Measurements from ENCODE around the gene WARS2.
"Not testable (repeated sequence)": the region's sequence is repeated elsewhere in the genome, so short reads cannot be mapped to it uniquely, and the experiment has no call there.

WARS2 gene

DNA sequence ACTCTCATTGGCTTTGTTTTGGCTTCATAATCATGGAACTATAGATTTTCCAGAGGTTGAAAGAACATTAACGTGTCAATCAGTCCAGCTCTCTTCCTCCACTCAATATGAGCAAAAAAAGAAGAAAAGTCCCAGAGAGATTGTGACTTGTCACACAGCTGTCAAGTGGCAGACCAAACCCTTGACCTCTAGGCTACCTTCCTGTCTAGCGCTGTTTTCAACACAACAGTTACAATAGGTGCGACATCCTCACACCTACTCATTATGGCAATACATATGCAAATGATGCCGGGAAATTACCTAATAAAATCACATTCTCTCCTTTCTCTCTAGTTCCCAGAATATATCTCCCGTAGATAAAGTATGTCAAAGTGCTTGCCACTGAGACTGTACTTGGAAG is 1.1 kb downstream of the WARS2 start:
- DNase-seq (ENCODE audit: low read depth) = peak; percentile 24

GRCh38 chr1:119136401-119136800 is 4.1 kb downstream of the WARS2 start:
- no peak for DNase-seq (ENCODE audit: low read depth)

DNA sequence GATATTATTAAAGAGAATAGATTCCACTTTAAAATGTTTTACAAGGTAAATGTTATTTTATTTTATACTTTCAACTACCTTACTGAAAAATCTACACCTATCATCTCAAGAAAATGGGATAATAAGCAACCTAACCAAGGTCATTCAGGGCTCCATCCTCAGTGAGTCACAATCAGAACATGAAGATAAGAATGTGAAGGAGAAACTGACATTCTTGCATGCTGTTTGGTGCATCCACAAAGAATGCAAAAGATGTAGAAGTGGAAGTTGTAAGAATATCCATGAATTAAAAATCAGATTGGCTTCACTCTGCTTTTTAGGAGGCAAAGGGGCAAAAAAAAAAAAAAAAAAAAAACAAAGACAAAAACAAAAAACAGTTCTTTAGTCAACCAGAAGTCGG is 6.5 kb downstream of the WARS2 start:
- DNase-seq (ENCODE audit: low read depth) = no peak

GRCh38 chr1:119132179-119132578 is 8.3 kb downstream of the WARS2 start:
- no peak for DNase-seq (ENCODE audit: low read depth)

- no peak for DNase-seq (ENCODE audit: low read depth)
Observed at GRCh38 chr1:119125874-119126273, 14.6 kb downstream of the WARS2 start.

DNA sequence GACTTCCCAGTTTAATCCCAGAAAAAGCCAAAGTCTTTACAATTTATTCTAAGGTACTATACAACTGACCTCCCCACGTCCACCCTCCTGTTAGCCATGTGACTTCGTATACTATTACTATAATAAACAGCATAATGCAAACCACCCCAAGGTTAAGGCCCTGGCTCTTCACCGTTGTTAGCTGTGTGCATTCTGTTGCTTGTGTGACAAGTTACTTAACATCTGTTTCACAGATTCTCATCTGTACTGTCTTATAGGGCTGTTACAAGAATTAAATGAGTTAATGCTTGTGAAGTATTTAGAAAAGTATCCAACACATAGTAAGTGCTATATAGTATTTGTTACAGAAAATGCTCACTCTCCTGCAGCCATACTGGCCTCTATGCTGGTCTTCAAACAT is 15.7 kb downstream of the WARS2 start:
- no peak for DNase-seq (ENCODE audit: low read depth)

DNA sequence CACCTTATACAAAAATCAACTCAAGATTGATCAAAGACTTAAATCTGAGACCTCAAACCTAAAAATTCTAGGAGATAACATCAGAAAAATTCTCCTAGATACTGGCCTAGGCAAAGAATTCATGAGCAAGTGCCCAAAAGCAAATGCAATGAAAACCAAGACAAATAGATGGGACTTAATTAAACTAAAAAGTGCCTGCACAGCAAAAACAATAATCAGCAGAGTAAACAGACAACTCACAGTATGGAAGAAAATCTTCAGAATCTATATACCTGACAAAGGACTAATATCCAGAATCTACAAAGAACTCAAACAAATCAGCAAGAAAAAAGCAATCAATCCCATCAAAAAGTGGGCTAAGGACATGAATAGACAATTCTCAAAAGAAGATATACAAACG is 18.6 kb downstream of the WARS2 start:
- not testable (repeated sequence) for DNase-seq (ENCODE audit: low read depth)

DNA sequence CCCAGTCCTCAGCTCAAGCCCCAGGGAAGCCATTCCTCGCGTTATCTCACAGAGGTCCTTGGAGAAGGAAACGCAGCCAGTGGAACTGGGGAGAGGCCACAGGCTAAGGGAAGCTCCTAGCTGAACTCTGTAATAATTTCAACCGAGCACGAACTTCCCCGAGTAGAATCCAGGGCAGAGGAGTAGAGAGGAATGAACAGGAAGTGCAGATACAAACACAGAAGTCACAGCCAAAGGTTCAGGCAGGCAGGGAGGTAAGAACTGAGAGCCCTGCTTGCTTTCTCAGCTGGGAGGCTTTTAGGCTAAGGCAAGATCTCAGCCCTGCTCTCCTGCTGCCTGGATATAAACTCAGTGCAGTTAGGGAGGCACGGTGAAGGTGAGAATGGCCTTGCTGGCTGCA is 23.7 kb downstream of the WARS2 start:
- no peak for DNase-seq (ENCODE audit: low read depth)

DNA sequence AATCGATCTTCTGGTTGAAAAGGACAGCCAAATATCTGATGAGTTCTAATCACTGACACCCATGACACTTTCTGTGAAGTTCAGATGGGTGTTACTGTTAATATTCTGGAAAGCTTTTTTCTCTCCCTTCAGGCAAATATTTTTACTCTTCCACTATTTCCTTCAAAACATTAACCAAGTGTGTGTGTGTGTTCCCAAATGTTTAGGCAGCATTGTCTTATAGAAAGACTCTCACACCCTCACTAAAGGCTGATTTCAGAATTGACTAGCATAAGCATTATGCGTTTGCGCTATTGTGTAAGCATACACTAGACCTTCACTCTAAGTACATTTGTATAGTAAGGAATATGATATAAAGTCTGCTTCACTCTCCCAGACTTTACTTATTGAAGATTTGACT is 24.7 kb downstream of the WARS2 start:
- DNase-seq (ENCODE audit: low read depth) = no peak

DNA sequence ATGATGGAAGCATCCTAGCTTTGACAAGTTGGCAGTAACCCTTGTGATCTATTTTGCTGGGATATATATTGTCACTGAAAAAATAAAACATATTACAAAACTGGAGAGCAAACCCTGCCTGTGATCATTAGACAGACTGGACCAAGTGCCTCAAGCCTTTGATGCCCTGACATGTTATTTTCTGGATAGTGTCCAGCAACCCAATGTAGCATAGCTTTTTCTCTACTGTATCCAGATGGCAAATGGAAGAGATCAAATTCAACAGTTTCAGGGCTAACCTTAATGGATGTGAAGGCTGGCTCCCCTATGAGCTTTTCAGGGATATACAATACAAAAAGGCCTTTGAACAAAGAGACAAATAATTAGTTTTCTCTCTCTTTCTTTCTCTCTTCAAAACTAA is 25.1 kb downstream of the WARS2 start:
- DNase-seq (ENCODE audit: low read depth) = no peak

GRCh38 chr1:119114786-119115185 is 25.7 kb downstream of the WARS2 start:
- no peak for DNase-seq (ENCODE audit: low read depth)

GRCh38 chr1:119112791-119113190 is 27.7 kb downstream of the WARS2 start:
- DNase-seq (ENCODE audit: low read depth) = no peak

DNA sequence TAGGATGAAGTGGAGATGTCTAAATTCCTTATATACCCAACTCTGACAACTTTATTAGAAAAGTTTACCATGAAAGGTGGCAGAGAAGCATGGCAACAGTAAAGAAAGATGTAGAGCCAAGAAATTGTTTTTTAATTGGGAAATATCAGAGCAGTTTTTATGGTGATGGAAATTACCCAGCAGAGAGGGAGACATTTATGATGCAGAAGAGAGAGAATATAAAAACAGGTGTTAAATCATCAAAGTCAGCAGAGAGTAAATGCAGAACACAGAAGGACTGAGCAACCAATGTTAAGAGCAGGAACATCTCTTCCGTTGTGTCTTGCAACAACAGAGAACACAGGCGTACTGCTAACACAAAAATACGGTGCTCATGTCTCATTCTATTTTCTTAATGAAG is 28.2 kb downstream of the WARS2 start:
- no peak for DNase-seq (ENCODE audit: low read depth)

- DNase-seq (ENCODE audit: low read depth) = no peak
Observed at GRCh38 chr1:119108988-119109387, 31.5 kb downstream of the WARS2 start.

GRCh38 chr1:119103764-119104163 is 36.7 kb downstream of the WARS2 start:
- DNase-seq (ENCODE audit: low read depth) = no peak

DNA sequence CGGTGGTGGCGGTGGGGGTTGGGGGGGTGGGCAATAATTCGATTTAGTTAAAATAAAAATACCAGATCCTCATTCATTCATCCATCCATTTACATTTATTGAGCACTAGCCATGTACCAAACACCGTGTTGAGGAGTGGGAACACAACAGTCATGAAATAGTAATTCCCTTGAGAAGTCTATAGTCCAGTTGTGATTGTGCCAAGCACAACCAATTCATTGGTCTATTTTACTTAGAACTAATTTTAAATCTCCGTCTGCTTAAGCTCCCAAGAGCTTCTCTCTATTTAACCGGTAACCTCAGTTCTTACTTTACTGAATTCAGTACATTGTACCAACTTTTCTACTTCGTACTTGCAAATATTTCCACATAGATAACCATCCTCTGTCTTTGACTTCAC is 38.4 kb downstream of the WARS2 start:
- no peak for DNase-seq (ENCODE audit: low read depth)

DNA sequence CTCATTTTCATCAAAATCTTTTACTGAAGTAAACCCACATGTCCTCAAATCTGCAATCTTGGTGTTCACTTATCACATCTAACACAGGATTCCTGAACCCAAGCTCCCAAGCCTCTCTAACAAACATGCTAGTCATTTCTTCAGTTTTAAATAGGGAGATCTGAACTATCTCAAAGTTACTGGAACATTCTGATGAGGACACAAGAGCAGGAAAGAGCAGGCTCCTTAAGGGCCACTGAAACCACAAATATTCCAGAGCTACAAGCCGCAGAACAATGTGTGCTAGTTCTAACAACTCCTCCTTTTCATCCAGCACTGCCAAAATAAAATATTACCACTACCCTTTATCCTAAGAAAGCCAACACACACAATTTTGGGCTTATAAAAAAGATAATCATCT is 38.9 kb downstream of the WARS2 start:
- no peak for DNase-seq (ENCODE audit: low read depth)

DNA sequence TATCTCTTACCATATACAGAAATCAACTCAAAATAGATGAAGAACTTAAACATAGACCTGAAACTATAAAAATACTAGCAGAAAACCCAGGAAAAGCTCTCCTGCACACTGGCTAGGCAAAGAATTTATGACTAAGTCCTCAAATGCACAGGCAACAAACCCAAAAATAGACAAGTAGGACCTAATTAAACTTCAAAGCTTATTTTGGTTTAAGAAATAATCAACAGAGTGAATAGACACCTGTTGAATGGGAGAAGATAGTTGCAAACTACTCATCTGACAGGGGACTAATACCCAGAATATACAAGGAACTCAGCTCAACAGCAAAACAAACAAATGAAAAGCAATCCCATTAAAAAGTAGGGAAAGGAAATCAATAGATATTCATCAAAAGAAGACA is 40.7 kb downstream of the WARS2 start:
- no peak for DNase-seq (ENCODE audit: low read depth)

DNA sequence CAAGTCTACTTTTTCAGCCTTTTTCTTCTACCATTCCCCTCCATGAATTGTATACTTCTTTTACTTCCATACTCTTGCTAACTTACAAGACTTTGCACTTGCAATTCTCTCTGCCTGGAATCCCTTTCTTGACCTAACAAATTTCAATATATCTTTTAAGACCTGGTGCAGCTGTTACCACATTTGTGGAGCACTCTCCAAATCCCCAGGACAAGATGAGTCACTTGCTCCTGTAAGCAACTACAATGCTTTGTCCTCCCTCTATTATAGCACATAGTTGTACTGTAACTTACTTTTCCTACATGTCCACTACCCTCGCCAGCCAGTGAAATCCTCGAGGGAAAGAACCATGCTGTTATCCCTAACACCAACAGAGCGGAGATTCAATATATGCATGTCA is 43.1 kb downstream of the WARS2 start:
- DNase-seq (ENCODE audit: low read depth) = no peak

DNA sequence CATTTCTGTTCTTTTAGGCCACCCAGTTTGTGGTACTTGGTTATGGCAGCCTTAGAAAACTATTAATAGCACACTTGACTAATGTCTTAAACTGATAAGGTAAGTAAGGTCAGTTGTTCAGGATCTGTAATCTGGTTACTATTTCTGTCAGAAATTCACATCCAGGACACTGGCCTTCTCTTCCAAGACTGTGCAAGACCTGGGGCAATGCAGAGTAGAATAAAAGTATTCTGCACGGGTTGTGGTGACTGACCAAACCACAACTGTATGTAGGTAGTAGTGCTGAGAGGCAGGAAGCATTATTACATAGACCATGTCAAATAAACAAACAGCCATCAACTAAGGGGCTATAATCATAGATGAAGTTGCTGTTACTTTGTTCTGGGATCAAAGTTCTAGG is 46.7 kb downstream of the WARS2 start:
- DNase-seq (ENCODE audit: low read depth) = no peak

DNA sequence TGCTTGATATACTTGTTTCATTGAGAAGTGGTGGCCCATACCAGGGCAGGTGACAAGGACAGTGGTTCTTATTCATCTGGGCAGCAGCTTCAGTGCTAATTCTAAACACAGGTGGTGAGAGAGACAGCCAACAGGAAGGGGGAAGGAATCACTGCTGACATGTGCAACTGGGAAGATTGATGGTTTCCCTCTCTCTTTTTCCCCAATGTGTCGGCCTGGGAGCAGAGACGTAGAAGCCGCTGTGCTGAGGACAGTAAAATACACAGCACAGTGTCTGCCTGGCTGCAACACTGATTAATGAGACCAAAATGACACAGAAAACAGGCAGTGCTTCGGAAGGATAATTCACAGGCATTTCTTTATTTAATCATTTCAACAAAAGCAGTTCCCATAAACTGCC is 48.8 kb downstream of the WARS2 start:
- no peak for DNase-seq (ENCODE audit: low read depth)

DNA sequence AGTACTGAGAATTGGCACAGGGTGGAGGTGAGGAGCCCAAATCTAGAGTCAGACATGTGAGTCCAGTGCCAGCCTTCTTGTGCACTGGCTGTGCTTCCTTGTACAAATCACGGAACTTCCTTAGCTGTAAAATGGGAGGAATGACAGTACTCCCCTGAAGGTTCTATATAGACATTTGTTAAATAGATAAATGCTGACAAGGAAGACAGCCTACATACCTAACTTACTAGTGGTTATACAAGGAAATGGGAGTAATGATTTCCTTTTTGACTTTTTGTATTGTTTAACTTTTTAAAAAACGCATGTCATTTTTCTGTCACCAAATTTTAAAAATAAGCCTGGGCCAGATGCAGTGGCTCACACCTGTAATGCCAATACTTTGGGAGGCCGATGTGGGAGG is 50.2 kb downstream of the WARS2 start:
- no peak for DNase-seq (ENCODE audit: low read depth)

- no peak for DNase-seq (ENCODE audit: low read depth)
Observed at GRCh38 chr1:119086830-119087229, 53.6 kb downstream of the WARS2 start.

DNA sequence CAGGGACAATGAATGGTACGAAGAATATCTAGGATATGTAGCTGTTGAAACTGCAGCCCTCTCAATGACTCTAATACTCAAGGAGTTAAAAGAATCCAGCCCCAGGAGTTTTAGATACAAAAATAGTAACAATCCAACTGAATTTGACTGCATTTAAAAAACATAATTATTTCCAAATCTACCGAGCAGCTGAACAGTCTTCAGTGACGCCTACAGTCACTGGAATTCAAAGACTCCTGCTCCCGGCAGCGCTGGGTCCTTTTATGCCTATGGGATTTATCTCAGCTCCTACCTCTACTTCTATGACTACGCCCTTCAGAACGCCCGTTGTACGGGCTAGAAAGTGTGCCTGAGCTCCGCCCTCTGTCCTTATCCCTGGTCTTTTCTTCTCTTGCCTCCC is 55.7 kb downstream of the WARS2 start:
- no peak for DNase-seq (ENCODE audit: low read depth)

GRCh38 chr1:119083980-119084379 is 56.5 kb downstream of the WARS2 start:
- DNase-seq (ENCODE audit: low read depth) = no peak
